Measurements from ENCODE around the gene B3GAT1.

The B3GAT1 gene

GRCh38 chr11:134395002-134395401 is 17.0 kb downstream of the B3GAT1 start:
- no peaks in the 10 kb centered on the region for H3K9me3 ChIP-seq (ENCODE audit: control extremely low read depth in 1 of 5, control insufficient read depth in 4 of 5, insufficient read depth in 2 of 5, low read depth in 1 of 5, low read length in 4 of 5)
- CTCF ChIA-PET, result no interaction called here
- 99% methylated on average over 12 of the region's 12 CpGs for WGBS (ENCODE audit: insufficient coverage)

GRCh38 chr11:134394311-134394710 is 17.7 kb downstream of the B3GAT1 start:
- POLR2A ChIA-PET, result no interaction called here
- CTCF ChIA-PET, result no interaction called here
- H3K27me3 ChIP-seq (replicated peaks in 2 of 5; ENCODE audit: control insufficient read depth in 4 of 5, insufficient read depth in 5 of 5, low read length in 4 of 5), result peaks cover 0 to 39% (median 2%) of the 10 kb centered on the region in 5 experiments
- H3K9me3 ChIP-seq (ENCODE audit: control extremely low read depth in 1 of 5, control insufficient read depth in 4 of 5, insufficient read depth in 2 of 5, low read depth in 1 of 5, low read length in 4 of 5), result no peaks in the 10 kb centered on the region
- no peak overlapping the region for H3K4me3 ChIP-seq (ENCODE audit: control insufficient read depth in 1 of 7, extremely low read depth in 1 of 7, insufficient read depth in 4 of 7, low read depth in 2 of 7, low read length in 6 of 7)
- no peaks in the 10 kb centered on the region for H3K4me1 ChIP-seq (ENCODE audit: control extremely low read depth in 1 of 4, control insufficient read depth in 4 of 4, insufficient read depth in 4 of 4, low read length in 3 of 4)
- 100% methylated on average over 6 of the region's 10 CpGs for WGBS (ENCODE audit: insufficient coverage)
- H3K36me3 ChIP-seq (ENCODE audit: control insufficient read depth in 4 of 4, insufficient read depth in 4 of 4, low read length in 3 of 4), result no peaks in the 10 kb centered on the region
- no peak for DNase-seq
- no peak overlapping the region for H3K27ac ChIP-seq (ENCODE audit: insufficient read depth in 1 of 2, low read depth in 1 of 2, low read length in 2 of 2, poor library complexity in 1 of 2, severe bottlenecking in 2 of 2)

More at GRCh38 chr11:134395002-134395401, 17.0 kb downstream of the B3GAT1 start:
- Histone ChIP-seq H3K4me3 (ENCODE audit: control insufficient read depth in 1 of 7, extremely low read depth in 1 of 7, insufficient read depth in 4 of 7, low read depth in 2 of 7, low read length in 6 of 7) (no peak overlapping the region), H3K4me1 (ENCODE audit: control extremely low read depth in 1 of 4, control insufficient read depth in 4 of 4, insufficient read depth in 4 of 4, low read length in 3 of 4) (no peaks in the 10 kb centered on the region), H3K27ac (ENCODE audit: insufficient read depth in 1 of 2, low read depth in 1 of 2, low read length in 2 of 2, poor library complexity in 1 of 2, severe bottlenecking in 2 of 2) (no peak overlapping the region), H3K36me3 (ENCODE audit: control insufficient read depth in 4 of 4, insufficient read depth in 4 of 4, low read length in 3 of 4) (no peaks in the 10 kb centered on the region), H3K27me3 (replicated peaks in 2 of 5; ENCODE audit: control insufficient read depth in 4 of 5, insufficient read depth in 5 of 5, low read length in 4 of 5) (peaks cover 0 to 40% (median 3%) of the 10 kb centered on the region in 5 experiments)
- DNase-seq, result no peak
- POLR2A ChIA-PET, result no interaction called here

GRCh38 chr11:134393638-134394037 is 18.4 kb downstream of the B3GAT1 start:
- 38% methylated on average over 12 of the region's 14 CpGs for WGBS (ENCODE audit: insufficient coverage)
- no peak overlapping the region for H3K4me3 ChIP-seq (ENCODE audit: control insufficient read depth in 1 of 7, extremely low read depth in 1 of 7, insufficient read depth in 4 of 7, low read depth in 2 of 7, low read length in 6 of 7)
- no peaks in the 10 kb centered on the region for H3K36me3 ChIP-seq (ENCODE audit: control insufficient read depth in 4 of 4, insufficient read depth in 4 of 4, low read length in 3 of 4)
- no peaks in the 10 kb centered on the region for H3K4me1 ChIP-seq (ENCODE audit: control extremely low read depth in 1 of 4, control insufficient read depth in 4 of 4, insufficient read depth in 4 of 4, low read length in 3 of 4)
- DNase-seq, result no peak
- POLR2A ChIA-PET, result no interaction called here
- CTCF ChIA-PET, result no interaction called here
- H3K9me3 ChIP-seq (ENCODE audit: control extremely low read depth in 1 of 5, control insufficient read depth in 4 of 5, insufficient read depth in 2 of 5, low read depth in 1 of 5, low read length in 4 of 5), result no peaks in the 10 kb centered on the region
- H3K27ac ChIP-seq (ENCODE audit: insufficient read depth in 1 of 2, low read depth in 1 of 2, low read length in 2 of 2, poor library complexity in 1 of 2, severe bottlenecking in 2 of 2), result no peak overlapping the region
- H3K27me3 ChIP-seq (replicated peaks in 2 of 5; ENCODE audit: control insufficient read depth in 4 of 5, insufficient read depth in 5 of 5, low read length in 4 of 5), result peaks cover 0 to 32% (median 0%) of the 10 kb centered on the region in 5 experiments

GRCh38 chr11:134392953-134393615 is 19.0 kb downstream of the B3GAT1 start:
- H3K36me3 ChIP-seq (ENCODE audit: control insufficient read depth in 4 of 4, insufficient read depth in 4 of 4, low read length in 3 of 4), result no peaks in the 10 kb centered on the region
- no peak for DNase-seq
- CTCF ChIA-PET, result no interaction called here

GRCh38 chr11:134391656-134392055 is 20.4 kb downstream of the B3GAT1 start:
- Histone ChIP-seq H3K27ac (ENCODE audit: insufficient read depth in 1 of 2, low read depth in 1 of 2, low read length in 2 of 2, poor library complexity in 1 of 2, severe bottlenecking in 2 of 2) (no peak overlapping the region), H3K9me3 (ENCODE audit: control extremely low read depth in 1 of 5, control insufficient read depth in 4 of 5, insufficient read depth in 2 of 5, low read depth in 1 of 5, low read length in 4 of 5) (no peaks in the 10 kb centered on the region), H3K4me1 (ENCODE audit: control extremely low read depth in 1 of 4, control insufficient read depth in 4 of 4, insufficient read depth in 4 of 4, low read length in 3 of 4) (no peaks in the 10 kb centered on the region), H3K27me3 (replicated peaks in 2 of 5; ENCODE audit: control insufficient read depth in 4 of 5, insufficient read depth in 5 of 5, low read length in 4 of 5) (peaks cover 0 to 38% (median 0%) of the 10 kb centered on the region in 5 experiments), H3K36me3 (ENCODE audit: control insufficient read depth in 4 of 4, insufficient read depth in 4 of 4, low read length in 3 of 4) (no peaks in the 10 kb centered on the region), H3K4me3 (ENCODE audit: control insufficient read depth in 1 of 7, extremely low read depth in 1 of 7, insufficient read depth in 4 of 7, low read depth in 2 of 7, low read length in 6 of 7) (no peak overlapping the region)
- ChIA-PET POLR2A (no interaction called here), CTCF (no interaction called here)
- no peak for DNase-seq
- 91% methylated on average over 4 of the region's 13 CpGs for WGBS (ENCODE audit: insufficient coverage)

More at GRCh38 chr11:134392953-134393615, 19.0 kb downstream of the B3GAT1 start:
- no peak overlapping the region for H3K4me3 ChIP-seq (ENCODE audit: control insufficient read depth in 1 of 7, extremely low read depth in 1 of 7, insufficient read depth in 4 of 7, low read depth in 2 of 7, low read length in 6 of 7)
- 94% methylated on average over 20 of the region's 21 CpGs for WGBS (ENCODE audit: insufficient coverage)
- no peaks in the 10 kb centered on the region for H3K4me1 ChIP-seq (ENCODE audit: control extremely low read depth in 1 of 4, control insufficient read depth in 4 of 4, insufficient read depth in 4 of 4, low read length in 3 of 4)
- POLR2A ChIA-PET, result no interaction called here
- no peak overlapping the region for H3K27ac ChIP-seq (ENCODE audit: insufficient read depth in 1 of 2, low read depth in 1 of 2, low read length in 2 of 2, poor library complexity in 1 of 2, severe bottlenecking in 2 of 2)
- no peaks in the 10 kb centered on the region for H3K9me3 ChIP-seq (ENCODE audit: control extremely low read depth in 1 of 5, control insufficient read depth in 4 of 5, insufficient read depth in 2 of 5, low read depth in 1 of 5, low read length in 4 of 5)
- peaks cover 0 to 29% (median 0%) of the 10 kb centered on the region in 5 experiments for H3K27me3 ChIP-seq (replicated peaks in 2 of 5; ENCODE audit: control insufficient read depth in 4 of 5, insufficient read depth in 5 of 5, low read length in 4 of 5)

- CTCF ChIA-PET, result no interaction called here
- Histone ChIP-seq H3K4me3 (ENCODE audit: control insufficient read depth in 1 of 7, extremely low read depth in 1 of 7, insufficient read depth in 4 of 7, low read depth in 2 of 7, low read length in 6 of 7) (no peak overlapping the region), H3K9me3 (ENCODE audit: control extremely low read depth in 1 of 5, control insufficient read depth in 4 of 5, insufficient read depth in 2 of 5, low read depth in 1 of 5, low read length in 4 of 5) (no peaks in the 10 kb centered on the region), H3K36me3 (ENCODE audit: control insufficient read depth in 4 of 4, insufficient read depth in 4 of 4, low read length in 3 of 4) (no peaks in the 10 kb centered on the region), H3K4me1 (ENCODE audit: control extremely low read depth in 1 of 4, control insufficient read depth in 4 of 4, insufficient read depth in 4 of 4, low read length in 3 of 4) (no peaks in the 10 kb centered on the region), H3K27me3 (replicated peaks in 2 of 5; ENCODE audit: control insufficient read depth in 4 of 5, insufficient read depth in 5 of 5, low read length in 4 of 5) (peaks cover 0 to 45% (median 2%) of the 10 kb centered on the region in 5 experiments), H3K27ac (ENCODE audit: insufficient read depth in 1 of 2, low read depth in 1 of 2, low read length in 2 of 2, poor library complexity in 1 of 2, severe bottlenecking in 2 of 2) (no peak overlapping the region)
- POLR2A ChIA-PET, result no interaction called here
- DNase-seq, result no peak
- 74% methylated on average over 12 of the region's 15 CpGs for WGBS (ENCODE audit: insufficient coverage)
Observed at GRCh38 chr11:134390706-134391569, 21.1 kb downstream of the B3GAT1 start.
